GM19043 (cell line): ENCODE measurements around the gene ANKMY1.
"Not testable (repeated sequence)": the region's sequence is repeated elsewhere in the genome, so short reads cannot be mapped to it uniquely, and the experiment has no call there.

Source experiments
- ATAC-seq: cut with Tn5 transposase; IDR thresholded peaks from one replicate; pipeline ENCODE4 v1.9.1; 2021; ENCODE audit warnings: low read depth; ENCODE audit not compliant: unreplicated experiment

The ANKMY1 gene

DNA sequence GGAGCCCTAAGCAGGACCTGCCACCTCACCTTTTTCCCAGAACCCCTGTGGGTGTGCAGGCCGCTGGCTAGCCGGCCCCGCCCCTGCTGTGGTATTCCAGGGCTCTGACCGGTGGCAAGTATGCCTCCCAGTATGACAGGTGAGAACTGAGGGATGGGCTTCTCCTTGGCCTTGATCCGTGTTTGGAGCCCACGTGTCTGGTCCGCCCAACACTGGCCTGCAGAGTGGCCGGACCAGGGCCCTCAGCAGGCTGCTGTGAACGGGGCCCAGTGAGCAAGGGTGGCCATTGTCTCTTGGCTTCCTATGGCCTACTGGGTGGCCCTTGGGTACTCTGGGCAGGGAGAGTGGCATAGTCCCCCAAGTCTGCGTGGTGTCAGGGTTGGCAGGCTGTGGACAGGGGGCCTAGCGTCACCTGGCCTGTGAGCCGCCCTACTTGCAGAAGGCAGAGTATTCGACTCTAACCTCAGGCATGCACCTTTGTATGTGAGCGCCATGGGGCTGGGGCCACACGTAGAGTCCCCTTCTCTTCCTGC lies 12.3 kb upstream of the ANKMY1 start:
- no peak for ATAC-seq

DNA sequence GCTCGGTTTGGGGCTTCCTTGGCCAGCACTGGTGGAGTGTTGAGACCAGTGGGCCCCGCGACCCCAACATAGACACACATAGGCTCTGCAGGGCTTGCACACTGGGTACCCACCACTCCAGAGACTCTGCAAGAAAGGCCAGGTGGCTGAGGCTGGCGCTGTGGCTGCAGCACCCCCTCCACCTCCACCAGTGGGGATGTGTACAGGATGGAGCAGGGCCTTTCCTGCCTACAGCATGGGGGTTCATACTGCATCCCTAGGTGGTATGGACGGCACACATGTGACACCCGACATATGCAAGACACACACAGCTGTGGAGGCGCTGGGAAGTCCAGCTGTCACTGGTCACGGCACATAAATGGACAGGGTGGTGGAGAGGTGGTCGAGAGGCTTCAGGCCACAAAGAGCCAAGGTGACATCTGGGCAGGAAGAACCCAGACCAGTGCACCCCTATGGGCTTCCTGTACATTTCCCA lies 11.8 kb upstream of the ANKMY1 start:
- no peak for ATAC-seq

DNA sequence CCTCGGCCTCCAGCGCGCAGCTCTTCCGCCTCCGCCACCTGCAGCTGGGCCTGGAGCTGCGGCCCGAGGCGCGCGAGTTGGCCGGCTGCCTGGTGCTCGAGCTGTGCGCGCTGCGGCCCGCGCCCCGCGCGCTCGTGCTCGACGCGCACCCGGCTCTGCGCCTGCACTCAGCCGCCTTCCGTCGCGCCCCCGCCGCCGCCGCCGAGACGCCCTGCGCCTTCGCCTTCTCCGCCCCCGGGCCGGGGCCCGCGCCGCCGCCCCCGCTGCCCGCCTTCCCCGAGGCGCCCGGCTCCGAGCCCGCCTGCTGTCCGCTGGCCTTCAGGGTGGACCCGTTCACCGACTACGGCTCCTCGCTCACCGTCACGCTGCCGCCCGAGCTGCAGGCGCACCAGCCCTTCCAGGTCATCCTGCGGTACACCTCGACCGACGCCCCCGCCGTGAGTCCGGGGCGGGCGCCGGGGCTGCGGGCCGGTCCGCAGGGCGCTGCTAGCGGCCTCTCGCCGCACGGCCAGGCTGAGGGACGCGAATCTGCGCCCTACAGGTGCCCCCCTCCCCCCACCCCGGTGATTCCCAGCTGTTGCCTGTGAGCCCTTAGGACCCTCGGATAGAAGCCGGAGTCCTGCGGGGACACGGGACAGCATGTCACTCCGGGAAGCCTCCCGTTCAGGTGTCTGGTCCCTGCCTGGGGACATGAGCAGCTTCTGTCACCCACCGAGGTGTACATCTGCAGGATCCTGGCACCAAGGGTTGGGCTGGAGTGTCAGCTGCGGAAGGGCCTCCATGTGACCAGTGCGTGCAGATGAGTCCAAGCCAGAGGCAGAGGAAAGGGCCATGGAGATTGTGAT lies 11.1 kb upstream of the ANKMY1 start:
- ATAC-seq = no peak

DNA sequence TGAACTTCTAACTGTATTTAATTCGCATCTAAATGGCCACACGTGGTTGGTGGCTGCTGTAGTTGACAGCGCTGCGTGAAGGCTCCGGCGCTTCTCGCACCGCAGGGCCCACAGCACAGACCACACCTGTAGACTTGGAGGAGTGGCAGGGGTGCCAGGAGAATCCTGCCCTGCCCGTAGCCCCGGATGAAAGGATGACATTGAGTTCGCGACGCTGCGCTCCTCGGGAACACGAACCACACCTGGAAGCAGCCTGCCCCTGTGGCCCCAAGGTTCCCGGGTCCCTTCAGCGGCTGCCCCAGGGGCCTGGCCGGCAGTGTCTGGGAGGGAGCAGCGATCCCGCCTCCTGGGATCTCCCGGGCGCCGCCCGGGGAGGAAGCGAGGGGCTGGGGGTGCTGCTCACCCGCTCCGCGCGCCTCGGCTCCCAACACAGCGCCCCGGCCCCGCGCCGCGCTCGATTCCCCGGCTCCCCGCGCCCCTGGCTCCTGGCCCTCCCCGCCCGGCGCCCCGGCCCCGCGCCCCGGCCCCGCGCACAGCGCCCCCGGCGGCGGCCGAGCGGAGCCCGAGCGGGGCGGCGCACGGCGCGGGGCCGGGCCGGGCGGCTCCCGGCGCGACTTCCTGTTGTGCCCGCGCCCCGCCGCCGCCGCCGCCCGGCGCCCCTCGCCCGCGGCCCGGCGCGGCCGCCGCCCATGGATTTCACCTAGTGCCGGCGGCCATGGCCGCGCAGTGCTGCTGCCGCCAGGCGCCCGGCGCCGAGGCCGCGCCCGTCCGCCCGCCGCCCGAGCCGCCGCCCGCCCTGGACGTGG lies 10.3 kb upstream of the ANKMY1 start, which contains the start of gene RNPEPL1:
TSS of gene RNPEPL1 (plus strand) at position 613 of the 806 bp plus-strand sequence. CDS start at position 716, 103 bp downstream.
- no peak for ATAC-seq

DNA sequence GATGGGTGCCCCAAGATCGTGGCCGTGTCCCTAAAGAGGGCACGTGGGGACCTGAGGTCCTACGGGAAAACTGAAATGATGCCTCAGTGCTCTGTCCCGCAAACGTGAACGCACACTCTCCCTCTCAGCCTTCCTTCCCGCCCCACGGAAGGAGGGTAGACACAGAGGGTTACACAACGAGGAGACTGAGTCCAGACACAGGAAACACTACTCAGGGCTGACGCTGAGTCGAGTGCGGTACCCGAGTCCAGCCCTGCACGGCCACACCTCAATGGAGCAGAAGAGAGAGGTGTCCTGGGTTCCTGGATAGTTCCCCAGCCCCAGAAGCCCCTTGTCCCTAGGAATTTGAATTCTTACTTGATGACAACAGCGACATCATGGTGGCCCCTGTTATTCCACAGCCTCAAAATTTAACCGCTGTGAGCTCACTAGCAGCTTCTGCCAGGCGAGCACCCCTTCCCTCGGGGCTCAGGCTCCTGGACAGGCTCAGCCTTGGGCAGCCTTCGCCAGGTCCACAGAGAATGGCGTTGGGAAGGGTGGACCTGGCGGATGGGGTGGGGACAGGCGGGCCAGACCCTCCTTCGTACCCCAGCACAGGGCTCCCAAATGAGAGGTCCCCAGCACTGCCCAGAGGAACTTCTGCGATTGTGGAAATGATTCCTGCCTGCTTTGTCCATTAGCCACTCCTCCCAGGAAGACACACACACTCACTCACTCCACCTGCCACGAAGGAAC lies 9.5 kb upstream of the ANKMY1 start:
- no peak for ATAC-seq

DNA sequence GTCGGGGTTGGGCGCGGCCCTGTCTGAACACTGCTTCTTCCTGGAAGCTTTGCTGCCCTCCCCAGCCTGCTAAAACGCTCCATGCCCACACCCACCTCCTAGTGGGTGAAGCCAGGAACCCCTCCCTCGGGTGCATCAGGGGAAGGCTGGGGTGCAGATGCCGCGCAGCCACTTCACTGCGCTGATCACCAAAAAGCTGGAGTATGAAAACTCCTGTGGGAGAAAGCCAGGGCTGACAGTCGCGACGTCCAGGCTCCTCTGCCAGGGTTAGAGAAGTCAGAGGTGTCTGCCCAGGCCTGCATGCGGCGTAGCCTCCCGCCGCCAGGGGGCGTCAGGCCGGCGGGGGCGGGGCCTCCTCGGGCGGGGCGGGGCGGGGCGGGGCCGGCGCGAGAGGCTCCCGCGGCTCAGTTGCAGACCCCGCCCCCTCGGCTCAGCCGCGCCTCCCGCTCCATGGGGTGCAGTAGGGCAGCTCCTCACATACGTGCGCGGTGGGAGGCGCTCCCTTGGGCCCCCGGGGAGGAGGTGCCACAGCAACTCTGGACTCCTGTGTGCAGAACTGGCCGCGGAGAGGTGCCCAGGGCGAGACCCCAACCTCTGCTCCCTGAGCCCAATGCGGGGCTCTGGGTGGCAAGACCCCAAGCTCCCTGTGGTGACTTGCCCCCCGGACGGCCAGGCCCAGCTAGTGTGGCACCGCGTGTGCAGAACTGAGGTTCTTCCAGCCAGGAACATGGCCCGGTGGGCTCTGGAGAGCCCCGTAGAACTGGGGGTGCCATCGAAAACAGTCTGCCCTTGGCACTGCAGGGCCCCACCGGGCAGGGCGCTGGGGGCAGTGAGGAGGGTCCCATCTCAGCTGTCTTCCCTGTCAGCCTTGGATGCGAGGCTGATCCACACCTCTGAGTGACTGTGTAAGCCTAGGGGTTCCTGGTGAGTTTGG lies 8.7 kb upstream of the ANKMY1 start:
- peak; percentile 52 for ATAC-seq

DNA sequence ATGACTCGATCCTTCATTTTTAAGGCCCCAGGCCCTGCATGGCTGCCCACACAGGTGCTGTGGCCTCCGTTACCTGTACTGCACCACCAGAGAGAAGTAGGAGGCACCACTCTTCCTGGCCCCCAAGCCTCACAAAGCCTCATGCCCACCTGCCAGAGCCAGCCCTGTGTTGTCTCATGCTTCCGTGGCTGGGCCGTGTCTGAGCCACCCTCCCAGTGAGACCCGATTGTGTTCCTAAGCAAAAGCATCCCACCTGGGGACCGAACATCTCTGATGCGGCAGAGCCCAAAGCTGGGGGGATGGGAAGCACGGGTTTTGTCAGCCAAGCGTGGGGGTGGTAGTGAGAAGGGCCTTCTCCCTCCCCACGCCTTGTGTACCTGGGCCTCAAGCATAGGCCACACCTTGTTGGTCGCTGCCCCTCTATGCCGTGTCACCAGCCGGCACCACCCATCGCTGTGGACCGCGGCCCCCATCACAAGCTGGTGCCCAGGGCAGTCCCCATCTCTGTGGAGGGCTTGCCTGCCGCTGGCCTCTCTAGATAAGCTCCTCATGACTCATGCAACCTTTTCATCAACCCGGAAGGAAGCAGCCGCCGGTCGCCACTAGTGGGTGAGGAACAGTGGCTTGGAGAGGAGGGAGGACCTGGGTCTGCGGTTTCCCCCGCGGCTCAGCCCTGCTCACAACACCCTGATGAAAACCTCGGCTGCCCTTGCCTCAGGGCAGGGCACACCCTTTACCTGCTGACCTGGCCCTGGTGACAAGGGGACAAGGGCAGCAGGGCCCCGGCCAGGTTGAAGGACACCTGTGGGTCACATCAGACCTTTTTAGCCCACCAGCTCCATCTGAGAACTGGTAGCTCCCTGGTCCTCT lies 7.8 kb upstream of the ANKMY1 start:
- peak; percentile 16 for ATAC-seq

DNA sequence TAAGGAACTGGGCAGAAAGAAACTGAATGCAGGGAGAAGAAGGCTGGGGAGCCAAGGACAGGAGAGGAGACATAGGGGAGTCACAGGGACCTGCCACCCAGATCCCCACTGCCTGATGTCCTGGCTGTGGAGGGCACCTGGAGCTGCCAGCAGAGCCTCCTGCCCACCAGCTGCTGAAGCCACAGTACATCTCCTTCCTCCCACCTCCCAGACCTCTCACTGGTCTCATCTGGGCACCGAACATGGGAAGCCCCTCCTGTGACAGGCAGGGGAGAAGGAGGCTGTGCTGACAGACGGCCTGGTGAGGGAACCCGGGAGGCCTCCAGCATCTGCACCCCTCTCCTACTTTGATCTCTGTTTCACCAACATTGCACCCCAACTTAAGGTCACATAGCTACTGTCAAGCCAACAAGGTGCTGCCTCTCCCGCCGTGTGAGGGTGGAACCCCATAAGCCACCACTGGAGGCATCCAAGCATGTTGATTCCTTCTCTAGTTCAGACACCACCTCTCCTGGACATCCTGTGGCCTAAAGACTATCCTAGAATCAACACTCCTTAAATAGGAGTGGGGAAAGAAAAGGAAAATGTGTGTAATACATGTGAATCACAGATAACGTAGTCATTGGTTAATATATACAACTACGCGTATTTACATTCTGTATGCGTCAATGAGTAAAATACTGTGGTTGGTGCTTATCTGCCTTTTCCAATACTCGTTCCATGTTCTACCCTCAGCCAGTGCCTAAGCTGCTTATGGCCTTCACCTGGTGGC lies 7.0 kb upstream of the ANKMY1 start:
- ATAC-seq = no peak

DNA sequence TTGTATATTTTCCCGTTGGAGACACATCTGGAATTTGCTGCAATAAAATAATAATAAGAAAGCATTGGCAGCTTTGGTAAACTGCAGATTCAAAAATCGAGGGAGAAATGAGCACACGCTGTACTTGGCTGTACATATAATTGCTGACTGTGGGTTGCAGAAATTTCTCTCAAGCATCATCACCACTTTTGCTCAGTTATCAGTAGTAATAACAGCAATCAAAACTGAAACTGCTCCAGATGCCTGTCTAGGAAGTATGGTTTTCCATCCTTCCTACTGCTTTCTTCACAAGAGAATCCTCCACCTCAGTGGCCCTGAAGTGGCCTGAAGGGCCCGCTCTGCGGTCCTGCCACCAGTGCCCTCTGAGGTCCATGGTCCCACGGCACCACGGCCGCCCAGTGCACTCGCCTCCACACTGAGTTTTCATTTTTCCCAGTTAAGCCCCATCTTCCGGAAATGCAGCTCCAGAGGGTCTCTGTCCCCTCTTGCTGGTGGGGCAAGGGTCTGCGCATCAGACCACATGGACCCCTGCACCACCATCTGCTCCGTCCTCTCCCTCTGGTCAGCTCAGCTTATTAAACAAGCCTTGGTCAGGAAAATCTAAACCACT lies 6.3 kb upstream of the ANKMY1 start:
- ATAC-seq = no peak

DNA sequence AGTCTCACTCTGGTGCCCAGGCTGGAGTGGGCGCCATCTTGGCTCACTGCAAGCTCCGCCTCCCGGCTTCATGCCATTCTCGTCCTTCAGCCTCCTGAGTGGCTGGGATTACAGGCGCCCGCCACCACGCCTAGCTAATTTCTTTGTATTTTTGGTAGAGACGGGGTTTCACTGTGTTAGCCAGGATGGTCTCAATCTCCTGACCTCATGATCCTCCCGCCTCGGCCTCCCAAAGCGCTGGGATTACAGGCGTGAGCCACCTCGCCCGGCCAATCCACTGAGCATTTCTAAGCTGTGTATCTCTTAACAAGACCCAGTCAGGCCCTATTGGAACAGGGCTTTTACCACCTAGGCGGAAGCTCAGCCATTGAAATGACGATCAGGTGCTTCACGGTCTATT lies 5.4 kb upstream of the ANKMY1 start:
- ATAC-seq = not testable (repeated sequence)

DNA sequence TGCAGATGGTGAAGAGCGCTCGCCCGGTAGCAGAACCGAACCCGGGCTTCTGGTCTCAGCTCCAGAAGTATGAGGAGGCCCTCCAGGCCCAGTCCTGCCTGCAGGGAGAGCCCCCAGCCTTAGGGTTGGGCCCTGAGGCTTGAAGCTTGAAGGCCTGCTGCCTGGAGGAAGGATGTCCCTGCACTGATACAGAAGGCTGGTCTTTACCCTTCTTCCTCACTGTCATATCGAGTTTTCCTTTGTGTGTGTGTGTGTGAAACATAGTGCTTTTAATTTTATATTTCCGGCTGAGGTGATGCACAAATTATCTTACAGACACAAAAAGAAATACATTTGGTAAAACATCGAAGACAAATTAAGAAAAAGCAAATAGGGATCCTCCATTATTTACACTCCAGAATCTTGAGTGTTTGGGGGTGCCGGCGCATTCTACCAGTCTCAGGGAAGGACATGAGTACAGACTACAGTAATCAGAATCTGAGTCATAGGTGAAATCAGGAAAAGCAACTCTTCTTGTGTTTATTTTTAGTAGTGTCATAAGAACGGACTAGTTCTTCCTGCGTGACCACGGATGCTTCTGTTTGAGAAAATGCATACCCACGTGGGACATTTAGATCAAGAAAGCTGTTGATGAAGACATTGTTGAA lies 3.7 kb upstream of the ANKMY1 start:
- peak; percentile 2 for ATAC-seq

DNA sequence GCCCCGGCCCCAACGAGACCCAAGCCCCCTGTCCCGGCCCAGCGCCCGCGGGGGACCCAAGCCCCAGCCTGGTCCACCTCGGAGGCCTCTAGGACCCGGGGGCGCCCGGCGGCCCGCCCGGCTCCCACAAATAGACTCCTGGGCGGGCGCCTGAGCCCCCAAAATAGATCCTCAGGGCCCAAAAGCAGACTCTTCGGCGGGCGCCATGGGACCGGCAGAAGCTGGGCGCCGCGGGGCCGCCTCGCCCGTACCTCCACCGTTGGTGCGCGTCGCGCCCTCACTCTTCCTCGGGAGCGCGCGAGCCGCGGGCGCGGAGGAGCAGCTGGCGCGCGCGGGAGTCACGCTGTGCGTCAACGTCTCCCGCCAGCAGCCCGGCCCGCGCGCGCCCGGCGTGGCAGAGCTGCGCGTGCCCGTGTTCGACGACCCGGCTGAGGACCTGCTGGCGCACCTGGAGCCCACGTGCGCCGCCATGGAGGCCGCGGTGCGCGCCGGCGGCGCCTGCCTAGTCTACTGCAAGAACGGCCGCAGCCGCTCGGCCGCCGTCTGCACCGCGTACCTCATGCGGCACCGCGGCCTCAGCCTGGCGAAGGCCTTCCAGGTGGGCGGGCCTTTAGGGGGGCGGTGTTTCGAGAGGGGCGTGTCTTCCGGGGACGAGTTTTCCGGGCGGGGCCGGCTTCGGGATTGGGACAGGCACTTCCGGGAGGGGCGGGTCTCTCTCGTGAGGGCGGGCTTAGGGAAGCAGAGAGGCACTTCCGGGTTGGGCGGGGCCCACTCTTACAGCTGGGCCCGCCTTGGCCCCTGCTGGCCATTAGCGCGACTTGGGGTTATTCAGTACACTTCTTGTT lies 2.9 kb upstream of the ANKMY1 start:
- peak; percentile 51 for ATAC-seq

DNA sequence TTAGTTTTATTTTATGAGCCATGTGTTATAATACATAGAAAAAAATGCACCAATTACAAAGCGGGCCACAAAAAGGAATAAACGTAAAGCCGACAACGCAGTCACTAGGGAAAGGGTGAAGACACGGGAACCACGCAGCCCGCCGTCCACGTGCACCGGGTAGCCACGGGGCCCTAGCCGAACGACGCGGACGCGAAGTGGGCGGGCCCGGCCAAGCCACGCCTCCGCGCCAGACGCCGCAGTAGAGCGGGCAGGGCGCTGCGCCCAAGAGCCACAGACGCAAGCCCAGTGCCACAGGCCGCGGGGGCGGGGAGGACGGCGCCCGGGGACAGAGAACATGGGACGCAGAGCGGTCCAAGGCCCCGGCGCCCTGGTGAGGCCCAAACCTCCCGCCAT lies 2.3 kb upstream of the ANKMY1 start, which contains the start of gene DUSP28:
TSS of gene DUSP28 (plus strand) at position 274 of the 396 bp plus-strand sequence. CDS start 328 bp downstream, outside the sequence.
- peak; percentile 44 for ATAC-seq

DNA sequence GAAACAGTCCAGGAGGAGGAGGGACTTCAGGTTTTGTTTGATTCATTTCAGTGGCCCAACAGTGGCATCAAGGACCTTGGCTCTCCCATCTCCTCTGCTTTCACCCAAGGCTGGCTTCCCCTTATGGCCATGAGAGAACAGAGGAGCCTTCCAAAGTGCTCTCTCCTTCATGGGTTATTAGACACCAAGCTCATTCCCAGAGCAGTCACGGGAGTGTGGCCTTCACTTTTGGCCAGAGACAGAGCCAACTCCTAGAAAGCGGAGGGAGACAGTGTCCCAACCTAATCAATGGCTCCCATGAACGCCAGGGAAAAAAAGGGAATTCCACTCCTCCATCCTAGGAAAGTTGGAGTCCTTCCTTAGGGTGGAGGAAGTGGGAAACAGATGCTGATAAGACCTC lies 1.5 kb upstream of the ANKMY1 start:
- ATAC-seq = no peak

DNA sequence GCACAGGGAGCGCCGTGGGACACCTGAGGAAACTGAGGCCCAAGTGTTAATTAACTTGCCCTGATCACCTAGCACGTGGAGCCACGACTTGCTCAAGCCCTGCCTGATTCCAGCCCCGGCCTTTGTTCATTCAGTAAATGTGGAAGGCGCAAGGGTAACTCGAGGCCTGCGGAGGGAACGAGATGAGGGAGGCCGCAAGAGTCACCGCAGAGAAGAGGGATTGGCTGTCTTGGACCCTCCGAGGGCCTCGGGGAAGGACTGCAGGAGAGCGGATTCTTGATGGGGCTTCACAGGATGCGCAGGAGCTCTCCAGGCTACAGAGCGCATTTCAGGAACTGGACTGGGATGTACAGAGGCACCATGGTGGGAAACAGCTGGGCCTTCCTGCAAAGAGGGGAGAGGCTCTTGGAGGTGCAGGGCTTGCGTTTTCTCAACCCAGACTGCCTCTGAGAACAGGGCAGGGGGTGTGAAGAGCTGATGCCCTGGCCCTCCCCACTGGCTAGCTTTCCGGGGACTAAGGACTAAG lies 511 bp upstream of the ANKMY1 start:
- no peak for ATAC-seq
